ENCODE results near the gene RNF215. TPM values are rescaled to one million over a fixed set of nuclear protein-coding genes. Genes with fewer than 3 reads are reported as not detected.

Gene RNF215
- total and polyA plus RNA-seq, 8 donors, result 6.0 to 13.9 (median 9.4) TPM

DNA sequence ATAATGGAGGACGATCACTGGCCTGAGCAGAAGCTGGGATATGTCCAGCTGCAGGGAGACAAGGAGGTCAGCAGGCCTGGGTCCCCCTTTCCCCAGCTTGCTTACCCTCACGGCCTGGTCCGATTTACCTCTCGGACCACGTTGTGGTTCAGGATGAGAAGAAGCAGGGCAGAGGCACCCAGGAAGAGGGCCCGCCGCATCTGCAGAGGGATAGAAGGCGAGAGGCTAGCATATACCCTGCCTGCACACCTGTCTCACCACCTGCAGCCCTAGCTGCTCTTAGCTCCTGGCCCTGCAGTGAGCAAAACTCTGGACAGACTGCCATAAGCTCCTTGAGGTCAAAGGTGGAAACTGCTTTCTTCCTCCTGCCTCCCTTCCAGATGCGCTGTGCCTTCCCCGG, 1.3 kb downstream of the RNF215 start:
- WGBS, 2 donors, result 91 to 93% methylated on average over 10 of the region's 10 CpGs

DNA sequence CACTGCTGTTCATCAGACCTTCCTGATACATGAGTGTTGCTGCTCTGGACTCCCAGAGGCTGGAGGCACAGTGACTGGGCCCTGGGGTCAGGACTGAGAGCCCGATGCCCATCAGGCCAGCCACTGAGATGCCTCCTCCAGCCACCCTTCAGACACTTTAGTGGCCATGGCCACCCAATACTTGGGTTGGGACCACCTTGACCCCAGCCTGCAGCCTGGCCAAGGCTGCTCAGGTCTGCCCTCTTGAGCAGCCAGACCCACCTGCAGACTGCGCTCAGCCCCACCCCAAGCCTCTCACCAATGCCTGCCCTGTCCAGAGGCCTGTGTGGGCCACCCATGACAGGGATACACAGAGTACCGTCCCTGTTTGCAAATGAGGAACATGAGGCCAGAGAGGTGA, 4.2 kb downstream of the RNF215 start:
- Histone ChIP-seq H3K9me3 (no peaks in the 10 kb centered on the region), H3K4me3 (no peak overlapping the region), H3K4me1 (peaks cover 0 to 6% (median 0%) of the 10 kb centered on the region in 3 donors), H3K36me3 (no peaks in the 10 kb centered on the region), H3K27me3 (no peaks in the 10 kb centered on the region), H3K27ac (no peak overlapping the region)
- intact Hi-C loops (cut with DNase I), result loop anchor here in 1 of 3 donors (5.0 kb wide), 1 partner anchor 96 kb away; the partner anchor contains the start of gene CASTOR1
- TF ChIP-seq, protein P1, sequence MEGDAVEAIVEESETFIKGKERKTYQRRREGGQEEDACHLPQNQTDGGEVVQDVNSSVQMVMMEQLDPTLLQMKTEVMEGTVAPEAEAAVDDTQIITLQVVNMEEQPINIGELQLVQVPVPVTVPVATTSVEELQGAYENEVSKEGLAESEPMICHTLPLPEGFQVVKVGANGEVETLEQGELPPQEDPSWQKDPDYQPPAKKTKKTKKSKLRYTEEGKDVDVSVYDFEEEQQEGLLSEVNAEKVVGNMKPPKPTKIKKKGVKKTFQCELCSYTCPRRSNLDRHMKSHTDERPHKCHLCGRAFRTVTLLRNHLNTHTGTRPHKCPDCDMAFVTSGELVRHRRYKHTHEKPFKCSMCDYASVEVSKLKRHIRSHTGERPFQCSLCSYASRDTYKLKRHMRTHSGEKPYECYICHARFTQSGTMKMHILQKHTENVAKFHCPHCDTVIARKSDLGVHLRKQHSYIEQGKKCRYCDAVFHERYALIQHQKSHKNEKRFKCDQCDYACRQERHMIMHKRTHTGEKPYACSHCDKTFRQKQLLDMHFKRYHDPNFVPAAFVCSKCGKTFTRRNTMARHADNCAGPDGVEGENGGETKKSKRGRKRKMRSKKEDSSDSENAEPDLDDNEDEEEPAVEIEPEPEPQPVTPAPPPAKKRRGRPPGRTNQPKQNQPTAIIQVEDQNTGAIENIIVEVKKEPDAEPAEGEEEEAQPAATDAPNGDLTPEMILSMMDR (IDR thresholded peaks at IDR 0.05), result no peak
- no peak for DNase-seq
- FAIRE-seq, result no peak
- WGBS, 2 donors, result 65 to 97% methylated on average over 3 of the region's 3 CpGs
- no peak for ATAC-seq

More for the DNA sequence above, 1.3 kb downstream of the RNF215 start:
- H3K27me3 ChIP-seq, result no peaks in the 10 kb centered on the region
- TF ChIP-seq, protein P1 (IDR thresholded peaks at IDR 0.05), result no peak
- no peaks in the 10 kb centered on the region for H3K9me3 ChIP-seq
- H3K4me3 ChIP-seq, result no peak overlapping the region
- DNase-seq, result peak in 1 of 6 donors; percentile 44
- H3K27ac ChIP-seq, result no peak overlapping the region
- intact Hi-C loops (cut with DNase I), result loop anchor here in 2 of 3 donors (5.0 kb wide), 3 partner anchors 99 to 274 kb away; partner anchors contain the start of gene CASTOR1 (in 1 of the 2)
- peaks cover 0 to 6% (median 0%) of the 10 kb centered on the region in 3 donors for H3K4me1 ChIP-seq
- no peak for FAIRE-seq
- no peak for ATAC-seq
- no peaks in the 10 kb centered on the region for H3K36me3 ChIP-seq

DNA sequence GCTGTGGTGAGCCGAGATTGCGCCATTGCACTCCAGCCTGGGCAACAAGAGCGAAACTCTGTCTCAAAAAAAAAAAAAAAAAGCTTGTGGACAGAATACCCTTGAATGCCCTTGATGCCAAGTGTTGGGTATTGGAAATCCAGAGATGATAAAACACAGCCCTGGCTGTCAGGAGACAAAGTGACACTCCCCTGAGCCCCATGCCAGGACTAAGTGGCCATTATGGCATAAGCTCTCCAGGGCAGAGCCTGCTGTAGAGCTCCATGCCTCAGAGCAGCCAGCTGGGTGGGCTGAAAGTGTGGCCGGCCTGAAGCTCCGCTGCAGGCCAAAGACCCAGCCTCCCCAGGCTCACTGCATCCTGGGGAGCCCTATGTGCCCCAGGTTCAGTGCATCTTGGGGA, 4.9 kb downstream of the RNF215 start:
- H3K27me3 ChIP-seq, result no peaks in the 10 kb centered on the region
- H3K27ac ChIP-seq, result no peak overlapping the region
- no peak for FAIRE-seq
- no peaks in the 10 kb centered on the region for H3K9me3 ChIP-seq
- TF ChIP-seq, protein P1 (IDR thresholded peaks at IDR 0.05), result no peak
- no peak for ATAC-seq
- H3K4me1 ChIP-seq, result peaks cover 0 to 6% (median 0%) of the 10 kb centered on the region in 3 donors
- H3K4me3 ChIP-seq, result no peak overlapping the region
- whole genome bisulfite sequencing, 2 donors, result 91% methylated on average over 4 to 5 of the region's 5 CpGs
- DNase-seq, result no peak
- intact Hi-C loops (cut with DNase I), result loop anchor here in 1 of 3 donors (5.0 kb wide), 1 partner anchor 95 kb away; the partner anchor contains the start of gene CASTOR1
- no peaks in the 10 kb centered on the region for H3K36me3 ChIP-seq

DNA sequence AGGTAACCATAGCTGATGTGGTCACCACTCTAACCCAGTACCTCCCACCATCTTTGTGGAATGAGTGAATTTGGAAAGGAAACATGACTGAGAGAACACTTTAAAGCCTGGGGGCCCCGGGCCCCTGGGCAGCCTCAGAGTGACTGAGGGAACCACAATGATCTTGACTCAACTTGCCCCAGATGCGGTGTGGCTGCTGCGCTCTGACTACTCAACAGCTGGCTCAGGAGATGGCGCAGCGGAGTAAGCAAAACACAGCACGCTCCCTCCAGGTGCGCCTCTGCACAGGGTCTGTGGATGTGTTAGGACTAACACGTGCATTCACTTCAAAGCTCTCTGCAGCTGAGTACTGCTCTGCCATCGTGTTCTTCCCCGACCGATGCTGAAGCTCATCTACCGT, 5.9 kb downstream of the RNF215 start:
- intact Hi-C loops (cut with DNase I), result loop anchor here in 1 of 3 donors (5.0 kb wide), 1 partner anchor 94 kb away; the partner anchor contains the start of gene CASTOR1

More for the DNA sequence above, 5.9 kb downstream of the RNF215 start:
- WGBS, 2 donors, result 86 to 95% methylated on average over 12 of the region's 12 CpGs
- Histone ChIP-seq H3K27ac (no peak overlapping the region), H3K9me3 (no peaks in the 10 kb centered on the region), H3K36me3 (no peaks in the 10 kb centered on the region), H3K4me3 (no peak overlapping the region), H3K4me1 (peaks cover 0 to 4% (median 0%) of the 10 kb centered on the region in 3 donors), H3K27me3 (no peaks in the 10 kb centered on the region)
- ATAC-seq (no peak), DNase-seq (no peak), FAIRE-seq (no peak)
- TF ChIP-seq, protein P1 (IDR thresholded peaks at IDR 0.05), result no peak
